Measurements from ENCODE around the gene UXT.

The UXT gene

DNA sequence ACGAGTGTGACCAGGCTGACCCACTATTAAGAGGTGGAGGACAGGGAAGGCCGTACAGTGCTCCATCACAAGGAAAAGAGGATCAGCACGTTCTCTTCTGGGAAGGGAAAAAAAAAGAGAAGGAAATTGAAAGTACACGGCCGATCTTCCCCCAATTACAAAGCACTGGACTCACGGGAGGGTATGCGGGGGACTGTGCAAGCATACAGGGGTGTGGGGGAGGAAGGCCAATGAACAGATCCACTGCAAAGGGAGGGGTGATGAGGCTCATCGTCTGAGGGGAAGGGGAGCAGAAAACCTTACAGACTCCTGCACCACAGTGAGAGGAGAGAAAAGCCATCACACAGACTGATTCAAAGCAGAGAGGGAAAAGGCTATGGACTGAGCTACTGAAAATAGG, 9.7 kb downstream of the UXT start:
- no peak for DNase-seq

DNA sequence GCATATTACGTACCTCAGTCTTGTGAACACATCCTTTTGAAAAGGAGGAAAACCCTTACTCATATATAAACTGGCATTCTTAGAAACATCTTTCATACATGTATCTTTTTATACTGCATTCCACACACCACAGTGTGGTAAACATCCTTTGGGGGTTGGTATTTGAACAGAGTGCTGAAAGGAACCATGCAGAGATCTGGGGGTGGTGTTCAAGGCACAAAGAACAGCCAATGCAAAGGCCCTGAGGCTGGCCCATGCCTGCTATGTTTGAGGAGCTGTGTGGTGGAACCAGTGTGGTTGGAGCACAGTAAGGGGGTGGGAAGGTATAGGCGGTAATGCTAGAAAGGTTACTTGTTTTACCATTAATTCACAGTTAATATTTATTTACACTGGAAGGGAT, 10.6 kb downstream of the UXT start:
- DNase-seq = peak; percentile 11

DNA sequence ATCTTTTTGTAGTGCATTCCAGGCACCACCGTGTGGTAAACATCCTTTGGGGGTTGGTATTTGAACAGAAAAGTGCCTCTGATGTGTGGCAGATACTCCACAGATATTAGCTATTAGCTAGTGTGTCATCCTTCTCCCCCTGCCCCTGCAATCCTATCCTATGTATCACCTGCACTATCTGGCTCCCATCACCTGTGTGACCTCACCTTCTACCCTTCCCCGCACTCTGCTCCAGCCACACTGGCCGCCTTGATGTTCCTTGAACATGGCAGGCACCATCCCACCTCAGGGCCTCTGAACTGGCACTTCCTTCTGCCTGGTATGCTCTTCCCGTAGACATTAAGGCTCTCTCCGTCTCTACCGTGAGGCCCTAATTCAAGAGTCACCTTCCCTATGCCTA, 12.3 kb downstream of the UXT start:
- no peak for DNase-seq

DNA sequence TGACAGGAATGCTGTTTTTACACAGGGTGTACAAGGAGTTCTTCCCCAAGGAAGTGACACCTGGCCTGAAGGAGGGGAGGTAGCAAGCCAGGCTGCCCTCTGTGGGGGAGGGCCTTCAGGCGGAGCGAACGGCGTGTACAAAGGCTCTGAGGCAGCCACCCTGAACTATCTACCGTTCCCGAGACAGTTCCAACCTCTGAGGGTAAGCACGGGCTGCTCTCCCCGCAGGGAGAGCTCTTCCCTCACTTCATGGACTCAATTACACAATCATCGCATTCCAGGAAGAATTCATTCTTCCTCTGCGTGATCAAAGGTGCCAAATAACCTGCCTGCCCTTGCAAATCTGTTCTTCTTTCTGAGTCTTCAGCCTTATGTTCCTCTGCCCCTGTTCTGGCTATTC, 13.4 kb downstream of the UXT start:
- DNase-seq = no peak

DNA sequence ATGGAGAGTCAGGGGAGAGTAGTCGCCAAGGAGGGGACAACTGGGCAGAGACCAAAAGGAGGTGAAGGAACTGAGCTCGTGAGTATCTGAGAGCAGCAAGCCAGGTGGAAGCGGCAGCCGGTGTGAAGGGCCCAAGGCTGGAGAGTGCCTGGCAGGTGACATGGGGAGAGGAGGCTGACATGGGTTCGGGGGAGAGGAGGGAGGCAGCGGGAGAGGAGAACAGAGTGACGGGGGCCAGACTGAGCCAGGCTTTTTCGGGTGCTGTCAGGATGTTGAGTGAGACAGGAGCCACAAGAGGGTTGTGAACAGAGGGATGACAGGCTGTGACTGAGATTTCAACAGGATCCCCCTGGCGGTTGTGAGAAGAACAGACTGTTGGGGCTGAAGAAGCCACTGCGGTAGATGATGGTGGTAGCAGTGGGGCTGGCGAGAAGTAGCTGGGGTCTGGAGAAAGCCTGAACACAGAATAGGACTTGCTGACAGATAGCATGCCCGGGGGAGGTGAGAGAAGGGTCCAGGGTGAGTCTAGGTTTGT, 14.4 kb downstream of the UXT start:
- DNase-seq = peak; percentile 41

DNA sequence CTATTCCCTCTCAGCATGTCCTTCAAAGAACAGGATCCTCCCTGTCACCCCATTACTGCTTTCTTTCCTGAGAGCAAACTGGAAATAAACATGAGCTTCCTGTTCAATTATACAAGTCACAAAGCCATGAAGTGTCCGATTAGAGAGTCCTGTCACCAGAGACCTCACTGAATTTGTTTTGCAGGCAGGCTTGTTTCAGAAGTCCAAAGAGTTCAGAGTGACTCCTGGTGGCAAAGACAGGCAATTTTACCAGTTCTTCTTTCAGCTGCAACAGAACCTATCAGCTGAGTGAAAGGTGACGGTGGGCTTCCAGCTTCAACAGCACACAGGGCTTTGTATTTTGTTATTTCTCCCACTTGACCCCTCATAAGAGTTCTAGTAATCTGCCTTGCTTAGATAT, 15.1 kb downstream of the UXT start:
- peak; percentile 30 for DNase-seq

DNA sequence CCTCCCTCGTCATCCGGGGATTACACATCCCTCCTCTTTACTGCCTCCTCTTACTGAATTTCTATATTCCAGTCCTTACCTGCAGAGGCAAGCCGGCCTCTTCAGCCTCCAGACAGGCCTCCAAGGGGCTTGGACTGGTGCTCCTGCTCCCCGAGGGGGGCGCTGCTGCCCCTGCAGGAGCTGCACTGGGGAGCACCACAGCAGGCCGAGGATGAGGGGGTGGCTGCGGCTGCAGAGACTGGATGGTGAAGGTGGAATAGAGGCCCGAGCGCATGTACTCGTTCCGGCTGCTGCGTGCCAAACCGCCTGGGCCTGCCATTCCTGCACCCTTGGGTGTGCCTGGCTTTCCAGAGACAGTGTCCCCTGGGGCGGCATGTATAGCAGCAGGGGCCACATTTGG, 20.2 kb downstream of the UXT start:
- DNase-seq = no peak

DNA sequence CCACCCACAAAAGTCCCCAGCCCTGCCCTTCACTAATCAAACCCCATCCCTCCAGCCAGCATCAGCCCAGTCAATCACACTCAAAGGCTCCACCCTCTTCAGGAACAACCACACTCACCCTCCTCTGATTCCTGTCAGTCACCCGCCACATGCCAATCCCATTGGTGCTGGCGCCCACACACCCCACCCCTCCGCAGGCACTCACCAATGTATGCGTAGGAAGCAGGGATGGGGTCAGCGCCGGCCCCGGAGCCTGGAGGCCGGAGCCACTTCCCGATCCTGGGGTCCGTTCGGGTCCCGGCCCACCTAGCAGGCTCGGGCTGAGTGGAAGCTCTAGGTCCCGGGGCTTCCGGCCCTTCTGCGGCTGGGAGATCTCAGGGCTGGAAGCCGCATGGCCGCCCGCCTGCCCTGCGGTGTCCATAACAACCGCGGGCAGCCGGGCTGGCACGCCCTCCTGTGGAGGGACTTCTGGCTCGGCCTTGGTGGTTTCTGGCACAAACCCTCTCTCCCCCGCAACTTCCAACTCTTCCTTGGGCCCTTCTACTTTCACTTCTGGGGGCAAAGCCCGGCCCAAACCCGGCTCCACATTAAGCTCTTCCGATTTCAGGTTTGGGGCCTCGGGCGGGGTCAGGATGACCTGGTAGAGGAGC, 21.3 kb downstream of the UXT start:
- no peak for DNase-seq

DNA sequence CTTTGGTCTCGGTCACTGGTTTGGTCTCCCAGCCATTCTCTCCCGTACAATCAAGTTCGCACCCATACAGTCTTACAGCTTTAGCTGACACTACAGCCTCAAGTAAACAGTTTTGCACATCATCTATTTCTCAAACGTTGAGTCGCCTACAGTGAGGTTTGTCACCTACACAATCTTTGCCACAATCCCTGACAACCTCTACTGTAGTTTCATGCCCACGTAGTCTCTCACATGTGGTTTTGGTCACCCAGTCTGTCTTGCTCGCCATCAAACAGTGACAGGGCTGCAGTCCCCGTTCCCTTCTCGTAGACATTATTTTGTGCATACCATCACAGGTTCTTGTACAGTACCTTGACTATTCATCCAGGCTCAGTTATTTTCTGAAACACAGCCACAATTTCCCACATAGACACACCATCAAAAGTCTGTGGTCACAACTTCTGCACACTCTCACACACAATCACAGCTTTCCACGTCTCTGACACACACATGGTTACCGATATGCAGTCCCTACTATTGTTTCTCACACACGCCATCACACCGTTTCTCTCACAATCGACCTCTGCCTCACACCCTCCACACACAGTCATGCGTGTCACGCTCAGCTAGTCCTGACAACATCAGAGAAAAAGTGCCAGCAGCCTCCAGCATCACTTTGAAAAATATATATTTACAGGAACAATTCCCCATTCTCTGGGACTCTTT, 24.0 kb downstream of the UXT start:
- no peak for DNase-seq

DNA sequence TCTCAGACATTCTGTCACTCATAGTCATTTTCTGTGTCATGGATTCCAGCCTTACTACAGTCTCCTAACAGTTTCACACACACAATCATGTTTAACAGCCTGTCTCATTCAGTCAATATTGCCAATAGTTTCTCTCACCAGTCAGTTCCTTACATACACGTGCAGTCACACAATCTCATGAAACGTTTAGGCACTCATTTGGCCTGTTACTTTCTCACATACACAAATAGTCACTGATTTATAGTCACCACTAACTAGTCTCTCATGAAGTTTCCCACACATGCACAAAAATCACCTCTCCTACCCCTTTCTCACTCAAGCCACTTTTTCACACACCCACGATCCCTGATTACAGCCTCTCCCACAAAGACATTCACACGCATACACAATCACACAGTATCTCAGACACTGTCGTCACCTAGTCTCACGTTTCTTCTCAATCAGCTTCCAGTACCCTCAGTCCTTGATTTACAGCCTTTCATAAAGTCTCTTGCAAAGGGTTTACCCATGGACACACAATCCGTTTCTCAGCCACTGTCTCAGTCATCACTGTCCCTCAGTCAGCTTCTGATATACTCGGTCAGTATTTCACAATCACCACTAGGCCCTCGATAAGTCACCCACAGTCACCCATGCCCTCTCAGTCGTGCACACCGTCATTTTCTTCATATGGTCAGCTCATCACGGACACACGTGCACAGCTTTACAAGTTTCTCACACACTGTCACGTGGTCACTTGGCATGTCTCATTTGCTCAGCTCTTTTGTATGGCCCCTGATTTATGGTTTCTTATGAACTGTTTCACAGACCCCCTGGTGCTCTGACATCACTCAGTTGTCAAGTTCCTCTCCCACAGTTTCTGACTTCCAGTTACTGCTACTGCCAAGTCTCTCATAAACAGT, 25.0 kb downstream of the UXT start:
- DNase-seq = no peak

DNA sequence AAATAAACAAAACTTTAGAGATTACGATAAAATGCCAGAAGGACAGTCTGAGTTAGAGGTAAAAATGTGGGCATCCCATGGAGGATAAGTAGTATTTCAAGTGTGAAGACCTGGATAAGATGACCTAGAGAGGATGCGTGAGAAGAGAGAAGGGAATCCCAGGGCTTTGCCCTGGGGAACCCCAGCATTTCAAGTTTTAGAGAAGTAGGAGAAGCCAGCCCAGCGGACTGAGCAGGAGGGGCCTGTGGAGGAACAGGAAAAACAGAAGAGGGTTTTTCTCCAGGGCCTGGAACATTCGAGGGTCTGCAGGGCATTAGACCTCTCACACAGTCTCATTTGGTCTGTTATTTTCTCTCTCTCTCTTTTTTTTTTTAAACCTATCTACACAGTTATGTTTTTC, 26.3 kb downstream of the UXT start:
- no peak for DNase-seq

DNA sequence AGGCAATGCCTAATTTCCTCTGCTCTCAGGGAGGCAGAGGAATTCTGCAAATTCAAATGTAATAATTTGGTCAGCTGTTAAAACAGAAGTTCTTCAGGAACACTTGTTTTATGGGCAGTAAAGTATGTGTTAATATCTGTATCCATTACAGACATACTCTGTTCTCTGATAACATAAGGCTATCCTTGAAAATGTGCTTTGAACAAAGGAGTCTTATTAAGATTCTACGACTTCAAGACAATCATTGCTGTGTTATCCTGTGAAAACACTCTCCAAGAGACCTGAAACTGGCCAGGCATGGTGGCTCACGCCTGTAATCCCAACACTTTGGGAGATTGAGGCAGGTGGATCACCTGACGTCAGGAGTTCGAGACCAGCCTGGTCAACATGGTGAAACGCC, 27.3 kb downstream of the UXT start:
- DNase-seq = no peak

DNA sequence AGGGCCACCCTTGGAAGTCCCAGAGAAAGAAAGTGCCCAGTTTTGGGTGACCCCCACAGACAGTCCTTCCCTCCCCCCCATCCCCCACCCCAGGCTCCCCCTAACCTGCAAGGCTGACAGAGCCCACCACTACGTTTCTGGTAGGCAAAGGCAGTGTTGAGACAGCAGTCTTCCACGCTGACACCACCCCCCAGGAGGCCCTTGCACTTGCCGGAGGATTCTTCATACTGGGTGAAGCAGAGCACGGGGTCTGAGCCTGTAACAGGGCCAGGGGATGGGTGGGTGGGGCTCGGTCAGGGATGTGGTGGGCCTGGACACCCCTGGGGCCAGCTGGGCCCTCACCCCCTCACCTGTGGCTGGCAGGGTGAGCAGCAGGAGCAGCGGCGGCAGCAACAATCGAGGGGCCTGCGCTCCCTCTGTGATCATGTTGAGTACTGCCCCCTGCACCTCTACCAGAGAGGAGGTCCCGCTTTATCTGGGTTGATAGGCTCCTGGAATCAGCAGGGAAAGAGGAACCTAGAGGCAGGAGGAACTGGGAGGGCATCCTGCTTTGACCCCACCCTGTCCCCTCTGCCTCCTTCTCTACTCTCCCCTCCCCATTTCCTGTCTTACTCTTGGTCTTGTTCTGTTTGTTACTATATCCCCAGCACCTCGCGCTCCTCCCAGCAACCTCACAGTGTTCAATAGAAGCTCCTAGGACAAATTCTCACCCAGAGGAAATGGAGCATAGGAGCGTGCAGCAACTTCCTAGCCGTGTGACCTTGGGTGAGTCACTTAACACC, 29.4 kb downstream of the UXT start, which contains the start of gene CFP:
TSS of gene CFP (minus strand) at position 512 of the 782 bp plus-strand sequence. CDS start at position 426, 86 bp downstream.
- no peak for DNase-seq

DNA sequence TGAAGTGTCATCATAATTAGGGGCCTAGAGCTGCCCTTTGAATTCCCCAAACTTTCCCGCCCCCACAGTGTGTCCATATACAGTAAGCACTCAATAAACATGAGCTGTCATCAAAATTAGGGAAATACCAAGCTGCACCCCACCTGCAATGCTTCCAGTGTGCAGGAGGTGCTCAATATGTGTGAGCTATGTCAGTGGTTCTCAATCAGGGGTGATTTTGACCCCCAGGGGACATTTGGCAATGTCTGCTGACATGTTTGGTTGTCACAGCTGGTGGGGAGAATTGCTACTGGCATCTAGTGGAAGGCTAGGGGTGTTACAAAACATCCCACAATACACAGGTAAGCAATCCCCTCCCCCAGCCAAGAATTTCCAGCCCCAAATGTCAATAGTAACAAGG, 30.0 kb downstream of the UXT start:
- DNase-seq = no peak

DNA sequence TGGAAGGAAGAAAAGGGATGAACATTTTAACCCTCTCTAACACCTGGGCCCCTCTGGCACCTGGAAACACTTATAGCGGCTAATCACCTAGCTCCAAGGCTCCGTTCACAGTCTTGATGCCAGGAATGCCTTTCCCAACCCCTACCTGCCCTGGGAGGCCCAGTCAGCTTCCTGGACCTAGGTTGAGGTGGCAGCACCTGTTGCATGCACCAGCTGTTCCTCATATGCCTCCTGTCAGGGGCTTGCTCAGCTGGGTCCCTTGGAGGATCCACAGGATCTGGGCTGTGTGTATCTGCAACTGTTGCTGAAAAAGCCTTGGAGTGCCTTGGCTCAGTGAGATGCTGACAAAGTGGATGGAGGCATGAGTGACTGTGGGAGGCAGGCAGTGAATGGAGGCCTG, 33.6 kb downstream of the UXT start:
- no peak for DNase-seq

DNA sequence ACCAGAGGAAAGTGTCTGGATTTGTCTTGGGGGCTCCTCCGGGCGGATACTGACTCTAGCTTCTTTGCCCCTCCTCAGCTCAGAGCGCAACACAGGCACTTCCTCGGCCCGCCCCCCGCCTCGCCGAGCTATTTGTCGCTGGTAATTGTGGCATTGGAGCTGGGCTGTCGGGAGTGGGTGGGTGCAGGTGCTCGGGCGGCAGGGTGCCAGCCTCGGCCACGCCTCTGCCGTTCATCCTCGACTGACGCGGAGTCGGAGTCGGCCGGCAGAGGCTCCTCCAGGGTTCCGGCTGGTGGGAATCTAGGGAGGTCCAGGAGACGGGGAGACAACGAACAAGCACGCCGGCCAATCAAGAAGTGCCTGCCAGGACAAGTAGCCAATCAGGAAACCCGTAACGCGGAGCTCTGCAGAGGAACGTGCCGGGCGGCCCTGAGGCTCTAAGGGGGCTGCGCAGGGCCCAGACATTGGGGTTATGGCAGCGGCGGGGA, 35.4 kb downstream of the UXT start:
- DNase-seq = peak; percentile 76

DNA sequence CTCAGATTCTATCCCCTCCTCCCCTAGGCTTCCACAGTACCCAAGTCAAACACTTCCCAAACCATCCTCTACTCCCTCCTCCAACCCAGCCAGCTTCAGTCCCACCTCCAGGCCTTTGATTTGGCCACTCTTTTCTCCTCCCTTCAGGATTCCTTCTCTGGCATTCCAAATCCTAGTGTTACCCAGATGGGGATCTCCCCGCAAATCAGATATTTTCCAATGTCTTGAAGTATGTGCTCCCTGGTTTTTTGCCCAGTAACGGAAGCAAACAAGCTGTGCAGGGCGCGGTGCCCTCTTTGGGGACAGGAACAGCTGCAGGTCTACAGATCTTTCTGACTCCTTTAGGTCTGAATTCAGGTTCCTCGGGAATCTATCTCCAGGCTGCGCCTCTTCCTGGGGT, 37.1 kb downstream of the UXT start:
- no peak for DNase-seq

DNA sequence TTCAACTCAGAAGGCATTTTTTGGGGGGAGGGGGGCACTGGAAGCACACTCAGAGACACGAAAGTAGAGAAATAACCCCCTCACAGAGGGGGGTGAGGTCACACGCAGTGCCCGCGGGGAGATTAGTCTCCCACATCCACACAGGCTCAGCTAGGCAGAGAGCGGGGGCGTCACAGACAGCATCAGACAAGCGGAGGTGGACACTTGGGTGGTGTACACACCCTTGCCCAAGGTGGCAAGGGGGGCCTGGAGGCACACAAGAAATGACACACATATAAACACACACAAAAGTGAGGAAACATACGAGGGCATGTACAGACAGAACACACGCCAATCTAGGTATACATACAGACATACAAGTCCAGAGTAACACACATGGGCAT, 38.7 kb downstream of the UXT start:
- no peak for DNase-seq

DNA sequence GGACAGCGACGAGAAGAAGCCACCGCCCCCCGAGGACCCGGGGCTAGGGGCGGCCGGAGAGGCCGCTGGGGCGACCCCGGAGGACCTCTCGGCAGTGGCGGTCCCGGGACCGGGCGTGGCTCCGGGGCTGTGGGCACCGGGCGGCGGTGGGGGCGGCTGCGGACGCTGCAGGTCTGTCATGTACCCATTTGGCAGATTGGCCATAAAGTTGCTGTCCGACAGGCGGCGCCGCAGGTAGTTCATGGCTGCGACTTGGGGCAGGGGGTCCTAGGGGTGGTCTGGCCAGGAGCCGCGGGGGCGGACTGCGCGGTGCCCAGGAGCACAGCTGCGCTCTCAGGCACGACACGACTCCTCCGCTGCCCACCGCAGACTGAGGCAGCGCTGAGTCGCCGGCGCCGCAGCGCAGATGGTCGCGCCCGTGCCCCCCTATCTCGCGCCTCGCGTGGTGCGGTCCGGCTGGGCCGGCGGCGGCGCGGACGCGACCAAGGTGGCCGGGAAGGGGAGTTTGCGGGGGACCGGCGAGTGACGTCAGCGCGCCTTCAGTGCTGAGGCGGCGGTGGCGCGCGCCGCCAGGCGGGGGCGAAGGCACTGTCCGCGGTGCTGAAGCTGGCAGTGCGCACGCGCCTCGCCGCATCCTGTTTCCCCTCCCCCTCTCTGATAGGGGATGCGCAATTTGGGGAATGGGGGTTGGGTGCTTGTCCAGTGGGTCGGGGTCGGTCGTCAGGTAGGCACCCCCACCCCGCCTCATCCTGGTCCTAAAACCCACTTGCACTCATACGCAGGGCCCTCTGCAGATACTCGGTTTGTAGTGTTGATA, 39.3 kb downstream of the UXT start, which contains the start of gene SYN1:
TSS of gene SYN1 (minus strand) at position 372 of the 817 bp plus-strand sequence. CDS start at position 243, 129 bp downstream.
- DNase-seq = peak; percentile 72

DNA sequence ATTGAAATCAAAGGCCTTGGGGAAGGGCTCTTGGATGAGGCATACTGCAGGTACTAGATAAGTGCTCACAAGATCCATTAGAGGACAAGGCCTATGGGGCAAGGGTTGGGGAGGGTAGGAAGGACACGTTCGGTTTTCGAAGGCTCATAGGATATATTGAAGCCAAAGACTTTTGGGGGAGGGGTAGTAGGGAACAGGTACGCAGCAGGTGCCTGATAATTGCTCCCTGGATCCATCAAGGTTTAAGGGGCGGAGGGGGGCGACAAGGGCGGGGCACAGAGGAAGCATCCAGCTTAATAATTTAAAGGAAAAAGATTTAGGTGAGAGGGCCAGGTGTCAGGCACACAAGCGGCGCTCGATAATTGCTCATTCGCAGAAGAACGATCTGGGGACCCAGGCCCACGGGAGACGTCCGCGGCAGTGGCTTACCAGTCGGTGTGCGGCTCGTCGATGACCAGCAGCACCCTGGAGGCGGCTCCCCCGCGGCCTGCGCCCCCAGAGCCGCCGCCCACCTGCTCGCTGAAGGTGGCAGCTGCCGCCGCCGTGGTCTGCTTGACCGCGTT, 40.0 kb downstream of the UXT start:
- DNase-seq = no peak

DNA sequence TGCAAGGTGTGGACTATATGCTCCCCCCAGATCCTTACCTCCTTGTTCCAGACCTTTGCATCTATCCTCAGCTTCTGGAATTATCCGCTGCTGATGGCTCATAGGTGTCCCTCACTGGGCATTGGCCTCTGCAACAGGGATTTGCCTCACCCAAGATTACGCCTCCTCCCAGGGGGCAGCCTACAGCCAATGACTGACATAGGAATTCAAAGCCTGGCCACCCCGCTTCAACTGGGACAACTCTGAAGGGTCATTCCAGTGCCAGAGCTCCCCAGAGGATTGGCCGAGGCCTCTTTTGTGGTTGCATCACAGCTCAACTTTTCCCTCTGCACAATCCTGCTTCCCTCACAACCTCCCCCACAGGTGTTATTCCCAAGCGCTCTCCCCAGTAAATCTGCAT, 44.4 kb downstream of the UXT start:
- DNase-seq = no peak

Measured in fibroblast of skin of back (primary cell).